DOHH2 (cell line): ENCODE measurements around the gene GAB2.

Experiments
- H3F3A ChIP-seq: fragments of 200-600 bp; sonication (generic), shearing (Covaris generic); 2 replicates; pipeline ENCODE4 v1.6.0; 2016; ENCODE audit warnings: antibody characterized with exemption, mild to moderate bottlenecking; ENCODE audit not compliant: control insufficient read depth, insufficient read depth
- H3K27ac ChIP-seq: fragments of 200-600 bp; sonication (generic); 2 replicates; pipeline ENCODE4 v1.5.1; 2014; ENCODE audit warnings: low read depth, mild to moderate bottlenecking, low read length, moderate library complexity
- H3K27me3 ChIP-seq: fragments of 200-600 bp; sonication (generic); 2 replicates; pipeline ENCODE4 v1.6.1; 2014; ENCODE audit warnings: mild to moderate bottlenecking, low read length, mixed read lengths; ENCODE audit not compliant: control insufficient read depth
- H3K36me3 ChIP-seq: fragments of 200-600 bp; sonication (generic); 2 replicates; pipeline ENCODE4 v1.6.1; 2014; ENCODE audit warnings: mild to moderate bottlenecking, low read length, moderate library complexity, mixed read lengths; ENCODE audit not compliant: control insufficient read depth
- H3K4me1 ChIP-seq: fragments of 200-600 bp; sonication (generic); 2 replicates; pipeline ENCODE4 v1.6.1; 2014; ENCODE audit warnings: mild to moderate bottlenecking, low read length, mixed read lengths; ENCODE audit not compliant: control insufficient read depth
- H3K4me2 ChIP-seq: fragments of 200-600 bp; sonication (generic); 2 replicates; pipeline ENCODE4 v1.6.0; 2014; ENCODE audit warnings: mild to moderate bottlenecking, low read length, moderate library complexity
- H3K4me3 ChIP-seq: fragments of 200-600 bp; sonication (generic); 2 replicates; pipeline ENCODE4 v1.5.1; 2014; ENCODE audit warnings: mild to moderate bottlenecking, low read length, mixed read lengths
- H3K79me2 ChIP-seq: fragments of 200-600 bp; sonication (generic); 2 replicates; pipeline ENCODE4 v1.6.1; 2014; ENCODE audit warnings: mild to moderate bottlenecking, low read length, mixed read lengths; ENCODE audit not compliant: control insufficient read depth
- H3K9me2 ChIP-seq: fragments of 200-600 bp; sonication (generic); replicated peaks from 2 replicates; pipeline ENCODE4 v1.6.1; 2014; ENCODE audit warnings: mild to moderate bottlenecking, low read length, mixed read lengths; ENCODE audit not compliant: control insufficient read depth
- H3K9me3 ChIP-seq: fragments of 200-600 bp; sonication (generic); 2 replicates; pipeline ENCODE4 v1.6.1; 2014; ENCODE audit warnings: antibody characterized with exemption, low read length, mixed read lengths; ENCODE audit not compliant: control insufficient read depth, insufficient read depth
- H4K20me1 ChIP-seq: fragments of 200-600 bp; sonication (generic); 2 replicates; pipeline ENCODE4 v1.6.0; 2014; ENCODE audit warnings: low read depth, mild to moderate bottlenecking, antibody characterized with exemption, low read length, moderate library complexity; ENCODE audit not compliant: control insufficient read depth, insufficient read depth
- CTCF ChIP-seq: fragments of 200-600 bp; sonication (generic); IDR thresholded peaks from one replicate; pipeline ENCODE4 v1.5.1; 2014; ENCODE audit warnings: antibody characterized with exemption, mild to moderate bottlenecking, low read depth, low read length; ENCODE audit not compliant: poor library complexity, severe bottlenecking
- EZH2phosphoT487 ChIP-seq: fragments of 200-600 bp; sonication (generic); IDR thresholded peaks from 2 replicates; pipeline ENCODE4 v1.6.1; 2017; ENCODE audit warnings: borderline replicate concordance, mild to moderate bottlenecking, antibody characterized with exemption, low read length, moderate library complexity, mixed read lengths

GAB2 gene

GRCh38 chr11:78214331-78215194 lies 203.1 kb downstream of the GAB2 start:
- no peaks in the 10 kb centered on the region for H3F3A ChIP-seq
- no peak overlapping the region for H3K4me2 ChIP-seq
- TF ChIP-seq CTCF (no peak), EZH2phosphoT487 (no peak)
- H3K9me2 ChIP-seq = no peaks in the 10 kb centered on the region
- no peaks in the 10 kb centered on the region for H3K4me1 ChIP-seq
- H3K79me2 ChIP-seq = no peaks in the 10 kb centered on the region
- no peaks in the 10 kb centered on the region for H4K20me1 ChIP-seq
- H3K9me3 ChIP-seq = no peaks in the 10 kb centered on the region
- no peaks in the 10 kb centered on the region for H3K27me3 ChIP-seq
- no peak overlapping the region for H3K4me3 ChIP-seq
- H3K36me3 ChIP-seq = no peaks in the 10 kb centered on the region
- H3K27ac ChIP-seq = no peak overlapping the region

- Histone ChIP-seq H3K79me2 (no peaks in the 10 kb centered on the region), H3K27ac (no peak overlapping the region), H4K20me1 (no peaks in the 10 kb centered on the region), H3K9me3 (no peaks in the 10 kb centered on the region), H3F3A (no peaks in the 10 kb centered on the region), H3K36me3 (no peaks in the 10 kb centered on the region), H3K27me3 (no peaks in the 10 kb centered on the region), H3K9me2 (no peaks in the 10 kb centered on the region), H3K4me3 (no peak overlapping the region), H3K4me2 (no peak overlapping the region), H3K4me1 (no peaks in the 10 kb centered on the region)
- TF ChIP-seq EZH2phosphoT487 = no peak
- no peak for TF ChIP-seq CTCF
Observed at GRCh38 chr11:78213526-78214330, 203.9 kb downstream of the GAB2 start.

- Histone ChIP-seq H3K4me3 (no peak overlapping the region), H3K27ac (no peak overlapping the region), H3K36me3 (no peaks in the 10 kb centered on the region), H3K9me2 (no peaks in the 10 kb centered on the region), H3K4me2 (no peak overlapping the region), H3F3A (no peaks in the 10 kb centered on the region), H3K4me1 (no peaks in the 10 kb centered on the region), H3K79me2 (no peaks in the 10 kb centered on the region), H3K9me3 (no peaks in the 10 kb centered on the region), H4K20me1 (no peaks in the 10 kb centered on the region), H3K27me3 (no peaks in the 10 kb centered on the region)
- TF ChIP-seq EZH2phosphoT487 (no peak), CTCF (no peak)
Observed at GRCh38 chr11:78212586-78213371, 204.8 kb downstream of the GAB2 start.
